ENCODE measurements around the gene EEF1G.

EEF1G gene

DNA sequence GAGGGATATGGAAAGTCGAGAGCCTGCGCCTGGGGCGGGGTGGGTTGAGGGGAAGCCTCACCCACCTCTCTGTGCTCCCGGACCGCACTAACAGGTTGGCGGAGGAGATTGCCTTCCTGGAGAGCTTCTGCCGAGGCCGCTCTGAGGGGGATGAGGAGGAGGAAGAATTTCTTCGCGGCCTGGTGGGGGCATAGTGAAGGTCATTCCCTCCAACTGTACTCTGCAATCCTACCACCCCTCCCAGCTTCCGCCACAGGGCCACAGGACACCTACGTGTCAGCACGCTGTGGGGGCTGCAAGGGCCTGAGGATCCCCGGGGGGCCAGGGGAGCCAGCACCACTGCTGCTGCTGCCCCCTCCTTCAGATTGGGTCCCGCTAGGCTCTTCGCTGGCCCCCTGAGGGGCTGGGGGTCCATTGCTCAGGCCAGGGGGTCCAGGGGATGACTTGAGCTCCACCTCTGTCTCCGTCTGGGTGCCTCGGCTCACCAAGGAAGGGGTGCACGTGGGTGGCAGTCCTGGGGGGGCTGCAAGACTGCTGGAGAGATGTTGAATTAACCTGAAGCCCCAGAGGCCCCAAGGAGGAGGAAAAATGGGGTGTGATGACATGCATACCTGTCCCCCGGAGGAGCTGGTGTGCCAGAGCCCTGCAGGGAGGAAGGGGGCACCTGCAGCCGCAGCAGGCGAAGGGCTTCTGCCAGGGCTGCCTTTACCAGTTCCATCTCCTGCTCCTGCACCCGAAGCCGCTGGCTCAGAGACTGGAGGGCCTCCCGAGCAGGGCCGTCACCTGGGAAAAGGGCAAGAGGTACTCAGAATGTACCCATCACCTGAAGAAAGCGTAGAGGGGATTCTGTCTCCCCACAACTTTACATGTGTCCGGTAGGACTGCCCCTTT, 37.4 kb upstream of the EEF1G start:
- Histone ChIP-seq H2AFZ (ENCODE audit: low read depth, low read length, severe bottlenecking) (peak overlapping the region; percentile 58), H3K79me2 (ENCODE audit: insufficient read depth, low read length) (peaks cover 12% of the 10 kb centered on the region; the same call in 1 of the 2 replicates), H4K20me1 (ENCODE audit: low read depth, low read length) (no peaks in the 10 kb centered on the region), H3K9me3 (ENCODE audit: insufficient read depth, low read length) (no peaks in the 10 kb centered on the region), H3K4me2 (ENCODE audit: low read depth, low read length, poor library complexity, severe bottlenecking) (peak overlapping the region; percentile 90), H3K27ac (ENCODE audit: low read depth, low read length) (peak overlapping the region; percentile 88), H3K9ac (ENCODE audit: low read length) (peak overlapping the region; percentile 97), H3K9me2 (replicated peaks; ENCODE audit: insufficient read depth, low read length) (no peaks in the 10 kb centered on the region), H3K4me3 (ENCODE audit: insufficient read depth, low read length, poor library complexity, severe bottlenecking) (peak overlapping the region; percentile 81), H3K27me3 (ENCODE audit: low read length) (no peaks in the 10 kb centered on the region), H3F3A (ENCODE audit: insufficient read depth) (peaks cover 14% of the 10 kb centered on the region), H3K36me3 (ENCODE audit: low read length) (no peaks in the 10 kb centered on the region)
- TF ChIP-seq, protein P1, sequence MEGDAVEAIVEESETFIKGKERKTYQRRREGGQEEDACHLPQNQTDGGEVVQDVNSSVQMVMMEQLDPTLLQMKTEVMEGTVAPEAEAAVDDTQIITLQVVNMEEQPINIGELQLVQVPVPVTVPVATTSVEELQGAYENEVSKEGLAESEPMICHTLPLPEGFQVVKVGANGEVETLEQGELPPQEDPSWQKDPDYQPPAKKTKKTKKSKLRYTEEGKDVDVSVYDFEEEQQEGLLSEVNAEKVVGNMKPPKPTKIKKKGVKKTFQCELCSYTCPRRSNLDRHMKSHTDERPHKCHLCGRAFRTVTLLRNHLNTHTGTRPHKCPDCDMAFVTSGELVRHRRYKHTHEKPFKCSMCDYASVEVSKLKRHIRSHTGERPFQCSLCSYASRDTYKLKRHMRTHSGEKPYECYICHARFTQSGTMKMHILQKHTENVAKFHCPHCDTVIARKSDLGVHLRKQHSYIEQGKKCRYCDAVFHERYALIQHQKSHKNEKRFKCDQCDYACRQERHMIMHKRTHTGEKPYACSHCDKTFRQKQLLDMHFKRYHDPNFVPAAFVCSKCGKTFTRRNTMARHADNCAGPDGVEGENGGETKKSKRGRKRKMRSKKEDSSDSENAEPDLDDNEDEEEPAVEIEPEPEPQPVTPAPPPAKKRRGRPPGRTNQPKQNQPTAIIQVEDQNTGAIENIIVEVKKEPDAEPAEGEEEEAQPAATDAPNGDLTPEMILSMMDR (IDR thresholded peaks at IDR 0.05; ENCODE audit: insufficient read depth, low read length, poor library complexity, severe bottlenecking): no peak
- no peak for TF ChIP-seq EZH2phosphoT487 (conservative IDR thresholded peaks at IDR 0.05; ENCODE audit: low read length)

DNA sequence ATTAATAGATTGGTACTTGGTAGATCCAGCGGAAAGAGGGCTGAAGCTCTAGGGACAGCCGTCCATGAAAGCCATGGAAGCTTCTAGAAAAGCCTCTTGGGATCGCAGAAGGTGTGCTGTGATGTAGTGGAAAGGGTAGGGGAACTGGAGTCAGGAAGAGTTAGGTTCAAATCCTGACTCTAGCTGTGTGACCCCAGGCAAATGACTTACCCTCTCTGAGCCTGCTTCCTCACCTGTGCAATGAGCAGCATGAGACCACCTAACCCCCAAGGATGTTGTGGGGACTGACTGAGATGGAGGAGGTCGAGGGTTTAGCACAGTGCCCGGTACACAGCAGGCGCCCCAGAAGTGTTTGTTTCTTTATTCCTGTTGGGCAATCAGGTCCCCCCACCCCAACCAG, 36.7 kb upstream of the EEF1G start:
- Histone ChIP-seq H3K27me3 (ENCODE audit: low read length) (no peaks in the 10 kb centered on the region), H3F3A (ENCODE audit: insufficient read depth) (peaks cover 14% of the 10 kb centered on the region), H3K9me3 (ENCODE audit: insufficient read depth, low read length) (no peaks in the 10 kb centered on the region), H3K9ac (ENCODE audit: low read length) (no peak overlapping the region), H3K36me3 (ENCODE audit: low read length) (no peaks in the 10 kb centered on the region), H4K20me1 (ENCODE audit: low read depth, low read length) (no peaks in the 10 kb centered on the region), H3K9me2 (replicated peaks; ENCODE audit: insufficient read depth, low read length) (no peaks in the 10 kb centered on the region), H3K27ac (ENCODE audit: low read depth, low read length) (no peak overlapping the region), H3K4me3 (ENCODE audit: insufficient read depth, low read length, poor library complexity, severe bottlenecking) (no peak overlapping the region), H3K4me2 (ENCODE audit: low read depth, low read length, poor library complexity, severe bottlenecking) (no peak overlapping the region), H2AFZ (ENCODE audit: low read depth, low read length, severe bottlenecking) (no peak overlapping the region), H3K79me2 (ENCODE audit: insufficient read depth, low read length) (peaks cover 12% of the 10 kb centered on the region; the same call in 1 of the 2 replicates)
- TF ChIP-seq, protein P1 (IDR thresholded peaks at IDR 0.05; ENCODE audit: insufficient read depth, low read length, poor library complexity, severe bottlenecking): no peak
- no peak for TF ChIP-seq EZH2phosphoT487 (conservative IDR thresholded peaks at IDR 0.05; ENCODE audit: low read length)

DNA sequence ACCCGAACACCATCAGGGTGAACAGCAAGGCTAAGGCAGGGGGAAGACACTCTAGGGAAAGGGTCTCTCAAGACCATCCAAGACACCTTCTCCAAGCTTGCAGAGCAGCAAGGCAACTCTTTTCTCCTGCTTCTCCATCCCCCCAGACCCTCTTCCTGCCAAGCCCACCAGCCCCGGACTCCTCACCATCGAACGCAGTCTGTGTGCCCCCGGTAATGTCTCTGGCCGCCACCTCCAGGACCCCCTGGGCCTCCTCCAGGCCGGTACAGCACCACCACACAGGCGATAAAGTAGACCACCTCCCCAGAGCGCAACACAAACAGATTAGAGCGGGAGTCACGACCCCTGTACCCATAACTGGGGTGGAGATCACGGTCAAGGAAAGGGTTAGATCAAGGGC, 35.1 kb upstream of the EEF1G start:
- no peaks in the 10 kb centered on the region for H3K27me3 ChIP-seq (ENCODE audit: low read length)
- no peak overlapping the region for H2AFZ ChIP-seq (ENCODE audit: low read depth, low read length, severe bottlenecking)
- H3K9ac ChIP-seq (ENCODE audit: low read length): no peak overlapping the region
- H3K4me3 ChIP-seq (ENCODE audit: insufficient read depth, low read length, poor library complexity, severe bottlenecking): no peak overlapping the region
- H3K9me2 ChIP-seq (replicated peaks; ENCODE audit: insufficient read depth, low read length): no peaks in the 10 kb centered on the region
- no peaks in the 10 kb centered on the region for H3K9me3 ChIP-seq (ENCODE audit: insufficient read depth, low read length)
- H3K27ac ChIP-seq (ENCODE audit: low read depth, low read length): no peak overlapping the region
- TF ChIP-seq EZH2phosphoT487 (conservative IDR thresholded peaks at IDR 0.05; ENCODE audit: low read length): no peak
- TF ChIP-seq, protein P1 (IDR thresholded peaks at IDR 0.05; ENCODE audit: insufficient read depth, low read length, poor library complexity, severe bottlenecking): no peak
- no peak overlapping the region for H3K4me2 ChIP-seq (ENCODE audit: low read depth, low read length, poor library complexity, severe bottlenecking)
- peaks cover 12% of the 10 kb centered on the region; the same call in 1 of the 2 replicates for H3K79me2 ChIP-seq (ENCODE audit: insufficient read depth, low read length)
- peaks cover 11% of the 10 kb centered on the region for H3F3A ChIP-seq (ENCODE audit: insufficient read depth)
- H4K20me1 ChIP-seq (ENCODE audit: low read depth, low read length): no peaks in the 10 kb centered on the region
- H3K36me3 ChIP-seq (ENCODE audit: low read length): no peaks in the 10 kb centered on the region

Measured in SU-DHL-6 (cell line).